Midbrain (tissue), 1 donor: ENCODE data around the gene ANAPC2.
A peak's percentile ranks its signal among the peaks of the same experiment; 100 is the strongest.

Experiments used
- DNase-seq: peaks from one replicate; lab custom pipeline; 2025; lab: John Stamatoyannopoulos, UW

ANAPC2 gene, protein sequence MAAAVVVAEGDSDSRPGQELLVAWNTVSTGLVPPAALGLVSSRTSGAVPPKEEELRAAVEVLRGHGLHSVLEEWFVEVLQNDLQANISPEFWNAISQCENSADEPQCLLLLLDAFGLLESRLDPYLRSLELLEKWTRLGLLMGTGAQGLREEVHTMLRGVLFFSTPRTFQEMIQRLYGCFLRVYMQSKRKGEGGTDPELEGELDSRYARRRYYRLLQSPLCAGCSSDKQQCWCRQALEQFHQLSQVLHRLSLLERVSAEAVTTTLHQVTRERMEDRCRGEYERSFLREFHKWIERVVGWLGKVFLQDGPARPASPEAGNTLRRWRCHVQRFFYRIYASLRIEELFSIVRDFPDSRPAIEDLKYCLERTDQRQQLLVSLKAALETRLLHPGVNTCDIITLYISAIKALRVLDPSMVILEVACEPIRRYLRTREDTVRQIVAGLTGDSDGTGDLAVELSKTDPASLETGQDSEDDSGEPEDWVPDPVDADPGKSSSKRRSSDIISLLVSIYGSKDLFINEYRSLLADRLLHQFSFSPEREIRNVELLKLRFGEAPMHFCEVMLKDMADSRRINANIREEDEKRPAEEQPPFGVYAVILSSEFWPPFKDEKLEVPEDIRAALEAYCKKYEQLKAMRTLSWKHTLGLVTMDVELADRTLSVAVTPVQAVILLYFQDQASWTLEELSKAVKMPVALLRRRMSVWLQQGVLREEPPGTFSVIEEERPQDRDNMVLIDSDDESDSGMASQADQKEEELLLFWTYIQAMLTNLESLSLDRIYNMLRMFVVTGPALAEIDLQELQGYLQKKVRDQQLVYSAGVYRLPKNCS

DNA sequence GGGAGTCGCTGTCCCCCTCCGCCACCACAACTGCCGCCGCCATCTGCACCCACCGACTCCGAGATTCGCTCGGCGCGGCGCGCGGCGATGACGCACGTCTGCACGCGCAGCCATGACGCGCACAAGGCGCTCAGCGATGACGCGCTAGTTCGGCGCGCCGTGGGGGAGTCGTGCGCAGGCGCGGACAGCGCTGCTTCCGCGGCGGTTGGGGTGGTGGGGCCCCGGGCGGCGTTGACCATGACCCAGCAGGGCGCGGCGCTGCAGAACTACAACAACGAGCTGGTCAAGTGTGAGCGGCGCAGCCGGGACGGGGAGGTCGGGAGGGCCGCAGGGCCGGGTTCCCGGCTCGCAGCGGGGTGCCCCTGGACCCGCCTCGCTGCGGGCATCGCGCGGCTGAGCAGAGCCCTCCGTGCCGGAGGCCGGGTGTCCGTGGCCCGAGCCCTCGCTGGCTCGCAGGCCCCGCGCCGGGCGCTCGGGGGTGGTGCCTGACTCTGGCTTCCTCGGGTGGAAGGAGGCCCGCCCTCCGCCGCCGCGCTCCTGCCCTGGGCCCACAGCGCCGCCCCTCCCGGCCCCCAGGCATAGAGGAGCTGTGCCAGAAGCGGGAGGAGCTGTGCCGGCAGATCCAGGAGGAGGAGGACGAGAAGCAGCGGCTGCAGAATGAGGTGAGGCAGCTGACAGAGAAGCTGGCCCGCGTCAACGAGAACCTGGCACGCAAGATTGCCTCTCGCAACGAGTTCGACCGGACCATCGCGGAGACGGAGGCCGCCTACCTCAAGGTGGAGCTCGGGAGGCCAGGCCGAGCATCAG is at the start of gene ANAPC2, which contains the start of gene SSNA1:
TSS of gene ANAPC2 (minus strand) at position 71 of the 807 bp plus-strand sequence. CDS start at position 43, 28 bp downstream.
TSS of gene SSNA1 (plus strand) at position 187 of the 807 bp plus-strand sequence. CDS start at position 238, 51 bp downstream.
- DNase-seq = peak; percentile 95

DNA sequence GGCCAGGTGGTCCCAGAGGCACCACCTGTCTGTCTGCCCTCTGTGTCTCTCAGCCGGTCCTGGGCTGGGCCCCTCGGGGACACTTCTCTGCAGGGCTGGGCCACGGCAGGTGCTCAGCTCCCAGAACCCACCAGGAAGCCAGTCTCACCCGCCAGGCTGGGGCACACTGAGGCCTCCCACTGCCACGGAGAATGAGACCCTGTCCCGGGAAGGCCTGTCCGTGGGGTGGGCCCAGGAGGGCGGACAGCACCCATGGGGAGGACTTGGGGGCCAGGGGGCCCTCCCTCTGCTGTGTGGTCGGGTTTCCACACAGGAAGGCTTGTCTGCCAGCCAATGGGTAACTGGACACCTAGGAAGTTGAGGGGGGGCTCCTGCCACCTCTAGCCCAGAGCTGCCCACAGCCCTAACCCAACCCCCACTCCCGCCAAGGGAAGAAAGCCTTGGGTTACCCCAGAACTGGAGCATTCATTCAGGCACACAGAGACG is 48.6 kb upstream of the ANAPC2 start:
- DNase-seq = no peak

DNA sequence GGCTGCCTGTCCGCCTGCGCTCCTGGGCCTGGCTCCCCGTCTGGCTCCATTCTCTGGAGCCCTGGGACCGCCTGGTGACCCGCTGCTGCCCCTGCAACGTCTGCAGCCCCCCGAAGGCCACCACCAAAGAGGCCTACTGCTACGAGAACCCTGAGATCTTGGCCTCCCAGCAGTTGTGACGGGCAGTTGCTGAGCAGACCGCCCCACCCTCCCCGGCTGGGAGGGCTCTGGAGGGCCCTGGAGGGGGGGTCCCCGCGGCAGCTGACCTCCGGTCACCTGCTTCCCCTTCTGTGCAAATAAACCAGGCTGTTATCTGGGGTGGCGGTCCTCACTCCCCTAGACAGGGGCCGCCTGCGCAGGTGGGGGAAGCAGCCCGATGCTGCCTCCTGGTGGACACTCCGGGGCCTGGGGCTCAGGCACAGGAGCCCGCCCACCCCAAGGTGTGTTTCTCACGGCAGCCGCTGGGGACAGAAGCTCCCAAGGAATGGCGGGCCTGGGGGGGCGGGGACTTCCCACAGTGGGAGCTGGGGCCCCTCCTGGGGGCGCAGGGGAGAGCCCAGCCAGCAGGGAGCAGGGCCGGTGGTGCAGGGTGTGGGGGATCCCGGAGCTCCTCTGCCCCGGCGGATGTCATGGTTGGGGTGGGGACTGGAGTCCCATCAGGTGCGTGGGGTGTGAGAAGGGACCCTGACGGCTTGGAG is 48.0 kb upstream of the ANAPC2 start:
- peak; percentile 70 for DNase-seq

DNA sequence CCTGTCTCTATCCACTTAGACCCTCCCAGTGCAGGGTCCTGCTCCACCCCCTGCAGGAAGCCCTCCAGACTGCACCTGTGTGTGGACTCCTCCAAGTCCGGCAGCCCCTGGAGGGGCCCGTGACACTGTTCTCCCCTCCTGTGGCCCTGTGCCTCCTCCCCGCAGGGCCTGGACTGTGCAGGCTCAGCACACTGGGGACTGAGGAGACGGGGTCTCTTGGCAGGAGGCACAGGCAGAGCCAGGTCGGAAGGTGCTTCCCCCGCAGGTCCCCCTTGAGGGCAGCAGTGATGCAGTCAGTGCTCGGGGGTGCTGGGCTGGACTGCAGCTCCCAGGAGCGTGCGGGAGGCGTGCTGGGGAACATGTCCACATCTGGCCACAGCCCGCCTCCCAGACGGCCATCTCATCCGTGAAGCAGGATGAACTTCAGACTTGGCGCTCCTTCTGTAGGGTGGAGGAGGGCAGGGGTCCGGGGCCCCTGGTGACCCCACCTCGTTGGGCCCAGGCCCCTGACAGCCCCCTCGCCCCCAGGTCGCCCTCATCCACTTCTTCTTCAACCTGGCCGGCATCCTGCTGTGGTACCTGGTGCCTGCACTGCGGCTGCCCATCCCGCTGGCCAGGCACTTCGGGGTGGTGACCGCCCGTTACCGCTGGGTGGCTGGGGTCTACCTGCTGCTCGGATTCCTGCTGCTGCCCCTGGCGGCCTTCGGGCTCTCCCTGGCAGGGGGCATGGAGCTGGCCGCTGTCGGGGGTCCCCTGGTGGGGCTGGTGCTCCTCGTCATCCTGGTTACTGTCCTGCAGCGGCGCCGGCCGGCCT is 47.3 kb upstream of the ANAPC2 start:
- no peak for DNase-seq

DNA sequence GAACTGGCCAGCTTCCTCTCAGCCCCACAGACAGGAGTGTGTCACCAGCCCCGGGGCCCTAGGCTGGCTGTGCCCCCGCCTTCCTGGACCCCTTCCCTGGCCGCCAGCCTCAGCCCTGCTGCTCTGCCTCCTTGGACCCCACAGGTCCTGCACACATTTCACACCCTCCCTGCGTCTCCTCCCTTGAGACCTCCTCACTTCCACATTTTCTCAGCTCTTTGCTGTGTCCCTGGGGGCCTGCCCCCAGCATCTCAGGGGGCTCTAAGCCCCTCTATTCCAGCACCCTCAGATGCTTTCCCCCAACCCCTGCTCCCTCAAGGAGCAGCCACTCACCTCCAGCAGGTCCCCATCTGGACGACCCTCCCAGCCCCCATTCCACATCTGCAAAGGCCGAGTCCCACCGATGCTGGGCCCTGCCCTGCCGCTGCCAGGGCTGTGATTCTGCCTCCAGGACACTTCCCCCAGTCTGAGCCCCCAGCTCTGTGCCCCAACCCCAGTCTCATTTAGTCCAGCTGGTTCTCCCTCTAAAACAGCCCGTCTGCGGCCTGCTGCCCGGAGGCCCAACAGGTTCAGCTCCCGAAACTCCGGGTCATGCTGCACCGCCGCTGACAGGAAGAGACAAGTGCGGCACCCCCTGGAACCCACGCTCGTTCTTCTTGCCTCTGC is 46.5 kb upstream of the ANAPC2 start:
- no peak for DNase-seq

DNA sequence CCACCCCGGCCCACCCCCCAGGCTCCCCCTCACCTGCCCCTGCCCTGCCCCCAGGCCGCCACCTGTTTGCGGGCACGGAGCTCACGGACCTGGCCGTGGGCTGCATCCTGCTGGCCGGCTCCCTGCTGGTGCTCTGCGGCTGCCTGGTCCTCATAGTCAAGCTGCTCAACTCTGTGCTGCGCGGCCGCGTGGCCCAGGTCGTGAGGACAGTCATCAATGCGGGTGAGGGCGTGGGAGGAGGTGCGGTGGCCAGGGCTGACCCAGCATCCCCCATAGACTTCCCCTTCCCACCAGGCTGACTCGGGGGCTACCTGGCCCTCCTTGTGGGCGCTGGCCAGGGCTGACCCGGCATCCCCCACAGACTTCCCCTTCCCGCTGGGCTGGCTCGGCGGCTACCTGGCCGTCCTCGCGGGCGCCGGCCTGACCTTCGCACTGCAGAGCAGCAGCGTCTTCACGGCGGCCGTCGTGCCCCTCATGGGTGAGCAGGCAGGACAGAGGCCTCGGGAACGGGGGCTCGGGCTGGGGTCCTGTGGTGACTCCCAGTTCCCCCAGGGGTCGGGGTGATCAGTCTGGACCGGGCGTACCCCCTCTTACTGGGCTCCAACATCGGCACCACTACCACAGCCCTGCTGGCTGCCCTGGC is 45.8 kb upstream of the ANAPC2 start:
- no peak for DNase-seq

DNA sequence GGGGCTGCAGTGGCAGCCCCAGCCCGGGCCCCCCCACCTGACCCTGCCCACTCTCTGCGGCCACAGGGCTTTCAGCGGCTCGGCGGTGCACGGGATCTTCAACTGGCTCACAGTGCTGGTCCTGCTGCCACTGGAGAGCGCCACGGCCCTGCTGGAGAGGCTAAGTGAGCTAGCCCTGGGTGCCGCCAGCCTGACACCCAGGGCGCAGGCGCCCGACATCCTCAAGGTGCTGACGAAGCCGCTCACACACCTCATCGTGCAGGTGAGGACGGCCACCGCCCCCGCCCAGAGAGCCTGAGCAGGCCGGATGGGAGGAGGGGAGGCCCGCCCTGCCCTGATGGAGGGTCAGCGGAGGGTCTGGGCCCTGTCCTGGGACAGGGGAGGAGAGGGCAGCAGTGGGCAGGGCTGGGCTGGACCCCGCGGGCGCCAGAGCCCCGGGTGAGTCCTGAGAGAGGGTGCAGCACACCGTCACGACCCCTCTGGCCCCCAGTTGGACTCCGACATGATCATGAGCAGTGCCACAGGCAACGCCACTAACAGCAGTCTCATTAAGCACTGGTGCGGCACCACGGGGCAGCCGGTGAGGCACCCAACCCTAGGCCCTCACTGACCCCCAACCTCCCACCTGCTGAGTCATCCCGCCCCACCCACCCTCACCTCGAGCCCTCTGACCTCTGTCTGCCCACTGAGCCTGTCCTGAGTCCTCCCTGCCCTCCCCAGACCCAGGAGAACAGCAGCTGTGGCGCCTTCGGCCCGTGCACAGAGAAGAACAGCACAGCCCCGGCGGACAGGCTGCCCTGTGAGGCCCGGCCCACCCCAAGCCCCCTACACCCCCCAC is 45.0 kb upstream of the ANAPC2 start:
- no peak for DNase-seq

DNA sequence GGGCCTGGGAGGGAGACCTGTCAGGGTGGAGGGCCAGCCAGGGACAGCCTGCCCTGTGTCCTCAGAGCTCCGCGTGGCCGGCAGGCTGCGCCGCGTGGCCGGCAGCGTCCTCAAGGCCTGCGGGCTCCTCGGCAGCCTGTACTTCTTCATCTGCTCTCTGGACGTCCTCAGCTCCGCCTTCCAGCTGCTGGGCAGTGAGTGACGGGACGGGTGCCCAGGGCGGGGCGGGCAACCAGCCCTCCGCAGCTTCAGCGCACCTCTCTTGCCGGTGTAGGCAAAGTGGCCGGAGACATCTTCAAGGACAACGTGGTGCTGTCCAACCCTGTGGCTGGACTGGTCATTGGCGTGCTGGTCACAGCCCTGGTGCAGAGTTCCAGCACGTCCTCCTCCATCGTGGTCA is 44.1 kb upstream of the ANAPC2 start:
- no peak for DNase-seq

DNA sequence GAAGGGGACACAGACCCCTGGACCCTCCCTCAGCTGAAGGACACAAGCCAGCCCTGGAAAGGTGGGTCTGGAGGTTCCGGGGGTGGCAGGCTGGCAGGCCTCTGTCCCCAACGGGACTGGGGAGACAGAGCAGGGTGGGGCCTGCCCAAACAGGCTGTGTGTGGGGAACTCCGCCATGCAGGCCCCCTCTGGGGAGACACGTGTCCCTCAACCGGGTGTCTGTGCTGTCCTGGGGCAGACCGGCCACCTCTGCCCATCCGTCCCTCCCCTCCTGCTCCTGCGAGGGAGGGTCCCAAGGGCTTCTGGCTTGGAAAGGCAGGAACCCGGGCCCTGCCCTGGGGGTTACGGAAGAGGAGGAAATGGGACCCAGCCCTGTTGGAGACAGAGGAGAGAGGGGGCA is 43.7 kb upstream of the ANAPC2 start:
- no peak for DNase-seq

DNA sequence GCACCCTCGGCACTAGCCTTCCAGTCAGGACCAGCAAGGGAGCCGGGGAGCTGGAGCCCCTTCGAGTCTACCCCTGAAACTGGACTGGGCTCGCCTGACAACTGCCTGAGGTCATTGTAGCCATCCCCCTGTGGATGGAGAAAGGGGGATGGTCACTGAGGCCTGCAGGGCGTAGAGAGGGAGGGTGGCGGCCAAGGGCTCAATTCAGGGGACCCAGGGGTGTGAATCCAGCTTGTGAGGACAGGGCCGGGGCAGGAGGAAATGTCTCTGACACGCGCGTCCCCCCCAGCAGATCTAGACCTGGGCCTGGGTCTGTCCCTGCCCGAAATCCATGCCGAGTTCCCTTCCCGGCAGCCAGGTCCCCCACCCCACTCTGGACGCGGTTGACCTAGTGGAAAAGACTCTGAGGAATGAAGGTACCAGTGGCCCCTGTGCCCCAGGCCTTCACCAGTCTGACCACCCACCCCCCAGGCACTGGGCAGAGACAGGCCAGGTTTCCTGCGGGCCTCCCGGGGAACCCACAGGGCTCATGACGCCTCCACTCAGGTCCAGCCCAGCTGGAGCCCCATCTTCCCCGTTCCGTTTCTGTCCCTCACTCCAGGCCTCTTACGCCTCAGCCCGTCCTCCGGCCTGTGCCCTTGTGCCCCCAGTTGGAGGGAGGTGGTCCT is 43.1 kb upstream of the ANAPC2 start:
- DNase-seq = no peak

DNA sequence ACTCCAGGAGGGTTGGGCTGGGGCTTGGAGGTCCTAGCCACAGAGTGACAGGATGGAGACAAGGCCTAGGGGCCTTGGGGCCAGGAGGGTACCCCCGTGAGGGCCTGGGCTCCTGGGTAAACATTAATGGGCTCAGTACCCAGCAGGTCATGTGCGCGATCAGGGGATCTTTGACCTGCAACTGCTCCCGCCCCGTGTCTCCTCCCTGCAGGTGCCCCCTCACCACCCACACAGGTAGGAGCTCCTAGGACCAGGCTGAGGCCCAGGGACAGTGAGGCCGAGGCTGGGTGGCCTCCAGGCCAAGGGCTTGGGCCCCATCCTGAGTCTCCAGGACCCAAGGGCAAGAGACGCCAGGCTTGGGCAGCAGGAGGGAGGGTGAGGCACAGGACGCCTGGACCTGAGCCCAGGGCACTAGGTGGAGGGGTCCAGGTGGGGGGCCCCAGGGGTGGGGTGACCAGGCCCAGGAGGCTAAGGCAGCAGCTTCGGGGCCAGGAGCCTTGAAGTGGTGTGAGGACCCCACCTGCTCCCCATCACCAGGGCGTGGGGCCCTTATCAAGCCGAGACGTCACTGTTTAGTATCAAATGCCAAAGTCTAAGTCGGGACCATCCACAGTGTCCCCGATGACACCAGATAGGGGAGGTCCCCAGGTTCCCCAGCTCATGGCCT is 42.5 kb upstream of the ANAPC2 start, which contains the start of gene SLC34A3:
TSS of gene SLC34A3 (plus strand) at position 197 of the 667 bp plus-strand sequence. CDS start 802 bp downstream, outside the sequence.
- DNase-seq = no peak

DNA sequence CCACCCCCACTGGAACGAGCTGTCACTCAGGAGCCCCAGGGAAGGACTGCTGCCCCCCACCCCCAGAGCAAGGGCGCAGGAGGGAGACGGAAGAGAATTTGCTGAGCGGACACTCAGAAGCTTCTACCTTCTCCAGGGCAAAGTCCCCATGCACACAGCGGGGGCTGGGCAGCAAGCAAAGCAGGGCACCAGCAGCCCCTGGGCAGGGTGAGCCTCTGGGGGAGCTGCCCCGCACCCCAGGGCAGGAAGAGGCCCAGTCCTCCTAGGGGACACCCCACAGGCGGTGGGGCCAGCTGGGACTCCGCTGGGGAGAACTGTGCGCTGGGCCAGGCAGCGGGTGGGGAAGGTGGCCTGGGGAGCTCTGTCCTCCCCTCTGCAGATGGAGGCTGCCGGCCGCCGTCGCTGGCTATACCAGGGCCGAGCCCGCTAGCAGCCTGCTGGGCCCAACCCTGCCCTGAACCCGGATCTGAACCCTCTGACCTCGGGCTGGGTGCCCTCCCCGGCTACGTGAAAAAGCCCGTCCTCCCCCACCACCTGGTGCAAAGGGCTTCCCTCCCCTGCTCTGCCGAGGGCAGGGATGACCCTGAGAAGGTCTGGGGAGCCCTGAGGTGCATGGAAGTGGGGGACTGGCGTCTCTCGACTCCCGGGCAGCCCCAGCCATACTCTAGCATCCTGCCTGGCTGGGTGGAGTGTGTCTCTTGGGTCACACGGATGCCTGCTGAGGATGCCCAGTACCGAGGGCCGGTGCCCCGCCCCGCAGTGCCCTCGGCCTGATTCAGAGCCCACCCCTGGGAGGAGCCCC is 41.7 kb upstream of the ANAPC2 start:
- DNase-seq = no peak

DNA sequence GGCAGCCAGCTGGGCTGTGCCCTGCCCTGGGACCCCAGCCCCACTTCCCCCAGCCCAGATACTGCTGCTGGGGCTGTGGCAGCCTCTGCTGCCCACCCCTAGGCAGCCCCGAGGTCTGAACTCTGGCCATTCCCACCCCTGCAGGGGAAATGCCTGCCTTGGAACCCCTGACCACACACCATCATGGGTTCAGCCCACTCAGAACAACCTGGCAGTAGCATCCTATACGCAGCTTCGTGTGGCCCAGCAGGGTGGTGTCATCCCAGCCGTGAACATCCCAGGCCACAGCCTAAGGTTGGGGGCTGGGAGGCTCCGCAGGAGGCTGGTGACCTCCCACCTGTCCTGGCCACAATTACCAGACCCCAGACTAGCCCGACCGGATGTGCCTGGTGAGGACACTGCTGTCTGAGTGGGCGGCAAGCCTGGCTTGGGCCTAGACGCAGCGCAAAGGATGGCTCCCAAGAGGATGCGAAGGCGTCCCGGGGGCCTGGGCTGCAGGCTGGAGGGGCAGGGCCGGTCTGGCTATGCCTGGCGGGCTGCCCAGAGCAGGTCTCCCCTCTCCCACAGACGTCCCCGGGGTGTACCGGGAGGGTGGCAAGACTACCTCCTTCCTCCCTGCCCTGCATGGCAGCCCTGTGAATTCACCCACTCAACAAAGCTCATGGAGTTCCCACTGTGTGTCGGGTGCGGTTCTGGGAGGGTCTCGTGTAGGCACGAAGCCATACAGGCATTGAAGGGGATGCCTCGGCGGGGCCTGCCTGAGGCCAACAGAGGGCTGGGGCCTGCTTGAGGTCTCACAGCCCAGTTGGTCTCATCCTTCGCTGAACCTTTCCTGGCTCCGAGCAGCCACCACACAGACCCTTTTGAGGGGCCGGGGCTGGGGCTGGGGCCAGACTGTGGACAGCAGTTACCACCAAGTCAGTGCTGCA is 40.9 kb upstream of the ANAPC2 start:
- no peak for DNase-seq

DNA sequence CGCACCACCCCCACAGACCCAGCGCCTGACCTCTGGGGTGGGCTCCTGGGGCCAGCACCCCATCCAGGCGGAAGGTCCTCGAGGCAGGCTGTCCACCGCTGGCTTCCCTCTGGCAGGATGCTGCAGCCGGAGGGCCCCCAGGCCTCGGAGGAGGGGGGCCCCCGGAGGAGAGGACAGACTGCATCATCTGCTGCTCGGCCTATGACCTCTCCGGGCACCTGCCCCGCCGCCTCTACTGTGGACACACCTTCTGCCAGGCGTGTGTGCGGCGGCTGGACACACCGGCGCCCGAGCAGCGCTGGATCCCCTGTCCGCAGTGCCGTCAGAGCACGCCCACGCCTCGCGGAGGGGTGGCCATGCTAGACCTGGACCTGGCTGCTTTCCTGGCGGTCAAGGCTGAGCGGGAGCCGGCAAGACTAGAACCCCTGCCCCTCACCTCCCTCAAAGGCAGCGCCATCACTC is 40.2 kb upstream of the ANAPC2 start:
- DNase-seq = no peak

DNA sequence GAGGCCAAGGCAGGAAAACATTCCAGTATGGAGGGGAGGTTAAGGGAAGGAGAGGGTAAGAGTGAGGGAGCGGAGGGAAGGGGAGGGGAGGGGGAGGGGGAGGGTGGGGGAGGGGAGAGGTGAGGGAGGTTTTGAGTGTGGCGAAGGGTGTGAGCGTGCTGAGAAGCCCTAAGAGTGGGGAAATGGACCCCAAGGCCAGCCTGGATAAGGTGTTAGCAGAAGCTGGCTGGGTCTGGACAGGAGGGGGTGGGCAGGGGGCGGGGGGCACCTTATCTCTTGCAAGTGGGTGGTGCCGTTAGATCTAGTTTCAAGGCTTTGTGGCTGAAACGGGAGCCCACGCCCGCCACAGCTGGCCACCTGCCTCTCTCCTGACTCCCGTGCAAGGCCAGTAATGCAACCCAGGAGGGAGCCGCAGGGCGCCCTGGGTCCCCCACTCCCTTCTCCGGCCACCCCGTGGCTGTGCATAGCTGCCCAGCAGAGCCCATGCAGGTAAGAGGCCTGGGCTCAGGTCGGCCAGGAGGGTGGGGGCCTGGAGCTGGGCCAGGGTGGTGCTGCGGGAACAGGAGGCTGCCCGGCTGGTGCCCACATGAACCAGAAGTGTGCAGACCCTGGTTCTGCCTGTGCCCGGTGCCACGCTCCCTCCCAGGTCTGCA is 39.6 kb upstream of the ANAPC2 start:
- DNase-seq = no peak
